ENCODE measurements around the gene CENPT. TPM values are rescaled to one million over a fixed set of nuclear protein-coding genes. Genes with fewer than 3 reads are reported as not detected.

CENPT gene
- total and polyA plus RNA-seq, 8 donors, result 19.6 to 143 (median 31.4) TPM

GRCh38 chr16:67805718-67806427, 41.6 kb downstream of the CENPT start:
- DNase-seq, result peak in 5 of 6 donors; percentile 42 to 82 (median 60)
- Histone ChIP-seq H3K27ac (peak overlapping the region; percentile 77 to 83 (median 80)), H3K4me1 (peaks cover 8 to 12% (median 11%) of the 10 kb centered on the region in 3 donors), H3K27me3 (no peaks in the 10 kb centered on the region), H3K9me3 (no peaks in the 10 kb centered on the region), H3K36me3 (no peaks in the 10 kb centered on the region), H3K4me3 (peak overlapping the region; percentile 93 to 99 (median 97))
- TF ChIP-seq, protein P1, sequence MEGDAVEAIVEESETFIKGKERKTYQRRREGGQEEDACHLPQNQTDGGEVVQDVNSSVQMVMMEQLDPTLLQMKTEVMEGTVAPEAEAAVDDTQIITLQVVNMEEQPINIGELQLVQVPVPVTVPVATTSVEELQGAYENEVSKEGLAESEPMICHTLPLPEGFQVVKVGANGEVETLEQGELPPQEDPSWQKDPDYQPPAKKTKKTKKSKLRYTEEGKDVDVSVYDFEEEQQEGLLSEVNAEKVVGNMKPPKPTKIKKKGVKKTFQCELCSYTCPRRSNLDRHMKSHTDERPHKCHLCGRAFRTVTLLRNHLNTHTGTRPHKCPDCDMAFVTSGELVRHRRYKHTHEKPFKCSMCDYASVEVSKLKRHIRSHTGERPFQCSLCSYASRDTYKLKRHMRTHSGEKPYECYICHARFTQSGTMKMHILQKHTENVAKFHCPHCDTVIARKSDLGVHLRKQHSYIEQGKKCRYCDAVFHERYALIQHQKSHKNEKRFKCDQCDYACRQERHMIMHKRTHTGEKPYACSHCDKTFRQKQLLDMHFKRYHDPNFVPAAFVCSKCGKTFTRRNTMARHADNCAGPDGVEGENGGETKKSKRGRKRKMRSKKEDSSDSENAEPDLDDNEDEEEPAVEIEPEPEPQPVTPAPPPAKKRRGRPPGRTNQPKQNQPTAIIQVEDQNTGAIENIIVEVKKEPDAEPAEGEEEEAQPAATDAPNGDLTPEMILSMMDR (IDR thresholded peaks at IDR 0.05), result no peak
- ATAC-seq, result peak; percentile 13 to 19 (median 14)
- no peak for FAIRE-seq
- intact Hi-C loops (cut with DNase I), result no loop called here
- WGBS, 2 donors, result 0% methylated on average over 24 to 26 of the region's 26 CpGs

GRCh38 chr16:67804853-67805542, 42.5 kb downstream of the CENPT start:
- Histone ChIP-seq H3K9me3 (no peaks in the 10 kb centered on the region), H3K36me3 (no peaks in the 10 kb centered on the region), H3K4me3 (peak overlapping the region in 3 of 4 donors; percentile 93 to 99 (median 98)), H3K27ac (no peak overlapping the region), H3K4me1 (peaks cover 8 to 12% (median 11%) of the 10 kb centered on the region in 3 donors), H3K27me3 (no peaks in the 10 kb centered on the region)
- ATAC-seq, result no peak
- TF ChIP-seq, protein P1 (IDR thresholded peaks at IDR 0.05), result no peak
- WGBS, 2 donors, result 38 to 55% methylated on average over 4 of the region's 4 CpGs
- FAIRE-seq, result no peak
- DNase-seq, result no peak
- intact Hi-C loops (cut with DNase I), result no loop called here

DNA sequence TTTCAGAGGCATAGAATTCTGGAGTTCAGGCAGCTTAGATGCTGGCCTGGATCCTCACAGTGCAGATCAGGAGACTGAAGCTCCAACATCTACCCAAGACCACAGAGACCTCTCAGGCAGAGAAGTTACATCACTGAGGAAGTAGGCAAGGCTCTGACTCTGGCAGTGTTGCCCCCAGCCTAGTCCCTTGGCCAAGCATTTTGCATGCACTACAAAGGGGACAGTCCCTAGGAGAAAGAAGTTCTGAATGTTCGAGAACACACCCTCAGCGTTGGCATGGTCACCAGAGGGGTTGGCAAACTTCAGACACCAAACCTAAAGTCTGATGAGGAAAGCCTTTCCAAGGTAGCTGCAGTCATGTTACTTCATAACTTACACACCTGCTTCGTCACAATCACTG, 43.6 kb downstream of the CENPT start:
- Histone ChIP-seq H3K27me3 (no peaks in the 10 kb centered on the region), H3K9me3 (no peaks in the 10 kb centered on the region), H3K27ac (no peak overlapping the region), H3K4me1 (peaks cover 8 to 12% (median 11%) of the 10 kb centered on the region in 3 donors), H3K4me3 (no peak overlapping the region), H3K36me3 (no peaks in the 10 kb centered on the region)
- ATAC-seq (no peak), FAIRE-seq (no peak), DNase-seq (no peak)
- TF ChIP-seq, protein P1 (IDR thresholded peaks at IDR 0.05), result no peak
- intact Hi-C loops (cut with DNase I), result no loop called here
- WGBS, 2 donors, result 94 to 97% methylated on average over 3 of the region's 3 CpGs

GRCh38 chr16:67801883-67802282, 45.6 kb downstream of the CENPT start:
- no peak for DNase-seq
- no peak overlapping the region for H3K27ac ChIP-seq
- 91 to 100% methylated on average over 2 of the region's 2 CpGs for WGBS, 2 donors
- TF ChIP-seq, protein P1 (IDR thresholded peaks at IDR 0.05), result no peak
- no peaks in the 10 kb centered on the region for H3K36me3 ChIP-seq
- H3K27me3 ChIP-seq, result no peaks in the 10 kb centered on the region
- intact Hi-C loops (cut with DNase I), result no loop called here
- ATAC-seq, result no peak
- FAIRE-seq, result no peak
- no peaks in the 10 kb centered on the region for H3K9me3 ChIP-seq
- peaks cover 8 to 12% (median 11%) of the 10 kb centered on the region in 3 donors for H3K4me1 ChIP-seq
- H3K4me3 ChIP-seq, result no peak overlapping the region
